Neural crest cell (in vitro differentiated cells): ENCODE measurements around the gene PADI2. TPM values are rescaled to one million over a fixed set of nuclear protein-coding genes. Genes with fewer than 3 reads are reported as not detected.

Experiments used
- DNase-seq: peaks from one replicate; pipeline ENCODE4 v3.0.0; 2021; ENCODE audit warnings: low read depth, mixed read lengths, low spot score
- H3K27ac Mint-ChIP-seq: one replicate; pipeline ENCODE4 v1.8.0; 2021; ENCODE audit warnings: mild to moderate bottlenecking, mixed read lengths; ENCODE audit not compliant: unreplicated experiment
- H3K27me3 Mint-ChIP-seq: 2 replicates; pipeline ENCODE4 v1.8.0; 2021; ENCODE audit warnings: low read depth, mild to moderate bottlenecking, mixed read lengths
- H3K36me3 Mint-ChIP-seq: 2 replicates; pipeline ENCODE4 v1.8.0; 2021; ENCODE audit warnings: low read depth, mild to moderate bottlenecking, mixed read lengths
- H3K4me1 Mint-ChIP-seq: 2 replicates; pipeline ENCODE4 v1.8.0; 2021; ENCODE audit warnings: mixed read lengths
- H3K4me3 Mint-ChIP-seq: one replicate; pipeline ENCODE4 v1.8.0; 2021; ENCODE audit warnings: mild to moderate bottlenecking, mixed read lengths
- H3K9me3 Mint-ChIP-seq: 2 replicates; pipeline ENCODE4 v1.8.0; 2021; ENCODE audit warnings: mixed read lengths
- total RNA-seq: library from RNA; stranded (reverse); gene quantifications from 2 replicates; pipeline ENCODE4 v1.2.1, GENCODE V29; 2021
- TF ChIP-seq, protein P1 (sequence below): fragments of 200-600 bp; sonication (generic); conservative IDR thresholded peaks from 2 replicates; pipeline ENCODE4 v1.5.0; 2021; ENCODE audit warnings: antibody characterized with exemption, mild to moderate bottlenecking

The PADI2 gene
- total RNA-seq, 1 donor from 2014 or later = 0.16 TPM

DNA sequence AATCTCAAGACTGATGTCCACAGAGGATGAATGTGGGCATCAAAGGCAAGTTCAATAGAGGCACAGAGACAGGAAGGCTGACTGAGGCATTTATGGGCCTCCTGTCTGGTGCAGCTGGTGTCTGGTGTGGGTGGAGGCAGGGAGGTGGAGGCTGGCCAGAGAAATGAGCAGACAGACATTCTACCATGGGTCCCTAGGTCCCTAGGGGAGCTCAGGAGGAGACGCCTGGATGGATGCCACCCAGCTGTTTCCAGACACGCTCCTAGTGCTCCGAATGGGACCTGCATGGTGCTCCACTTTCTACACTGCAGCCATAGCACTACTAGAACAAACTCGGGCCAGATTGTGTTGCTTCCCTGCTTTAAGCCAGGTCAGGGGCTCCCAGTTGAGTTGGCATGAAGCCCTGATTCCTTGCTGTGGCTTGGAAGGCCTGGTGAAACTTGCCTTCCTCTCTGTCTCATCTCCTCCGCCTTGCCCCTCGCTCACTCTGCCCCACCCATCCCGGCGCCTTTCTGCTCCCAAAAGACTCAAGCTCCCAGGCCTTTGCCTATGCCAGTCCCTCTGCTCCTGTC is 25.3 kb downstream of the PADI2 start:
- Mint-ChIP-seq H3K27ac (peak overlapping the region; percentile 48), H3K9me3 (peaks cover 3% of the 10 kb centered on the region), H3K36me3 (peaks cover 2% of the 10 kb centered on the region), H3K4me3 (no peak overlapping the region), H3K27me3 (peaks cover 15% of the 10 kb centered on the region), H3K4me1 (peaks cover 57% of the 10 kb centered on the region)
- no peak for DNase-seq
- TF ChIP-seq, protein P1, sequence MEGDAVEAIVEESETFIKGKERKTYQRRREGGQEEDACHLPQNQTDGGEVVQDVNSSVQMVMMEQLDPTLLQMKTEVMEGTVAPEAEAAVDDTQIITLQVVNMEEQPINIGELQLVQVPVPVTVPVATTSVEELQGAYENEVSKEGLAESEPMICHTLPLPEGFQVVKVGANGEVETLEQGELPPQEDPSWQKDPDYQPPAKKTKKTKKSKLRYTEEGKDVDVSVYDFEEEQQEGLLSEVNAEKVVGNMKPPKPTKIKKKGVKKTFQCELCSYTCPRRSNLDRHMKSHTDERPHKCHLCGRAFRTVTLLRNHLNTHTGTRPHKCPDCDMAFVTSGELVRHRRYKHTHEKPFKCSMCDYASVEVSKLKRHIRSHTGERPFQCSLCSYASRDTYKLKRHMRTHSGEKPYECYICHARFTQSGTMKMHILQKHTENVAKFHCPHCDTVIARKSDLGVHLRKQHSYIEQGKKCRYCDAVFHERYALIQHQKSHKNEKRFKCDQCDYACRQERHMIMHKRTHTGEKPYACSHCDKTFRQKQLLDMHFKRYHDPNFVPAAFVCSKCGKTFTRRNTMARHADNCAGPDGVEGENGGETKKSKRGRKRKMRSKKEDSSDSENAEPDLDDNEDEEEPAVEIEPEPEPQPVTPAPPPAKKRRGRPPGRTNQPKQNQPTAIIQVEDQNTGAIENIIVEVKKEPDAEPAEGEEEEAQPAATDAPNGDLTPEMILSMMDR = no peak

DNA sequence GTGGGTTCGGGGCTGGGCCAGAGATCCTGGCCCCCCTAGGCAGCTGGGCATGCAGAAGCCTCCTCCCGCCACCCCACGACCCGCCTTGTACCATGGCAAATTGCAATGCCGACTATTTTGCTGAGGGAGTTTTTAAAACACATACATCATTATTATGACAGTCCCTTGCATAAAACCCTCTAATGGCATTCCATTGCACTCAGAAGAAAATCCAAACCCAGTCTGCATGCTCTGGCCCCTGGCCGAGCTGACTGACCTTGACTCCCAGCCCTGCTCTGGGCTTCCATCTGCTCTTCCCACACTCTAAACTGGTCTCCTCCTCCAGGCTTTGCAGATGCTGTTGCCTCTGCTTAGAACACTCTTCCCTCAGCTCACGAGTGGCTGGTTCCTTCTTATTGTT is 28.0 kb downstream of the PADI2 start:
- peaks cover 17% of the 10 kb centered on the region for H3K27me3 Mint-ChIP-seq
- H3K36me3 Mint-ChIP-seq = peaks cover 2% of the 10 kb centered on the region
- H3K4me3 Mint-ChIP-seq = no peak overlapping the region
- peaks cover 3% of the 10 kb centered on the region for H3K9me3 Mint-ChIP-seq
- TF ChIP-seq, protein P1 = no peak
- no peak for DNase-seq
- H3K27ac Mint-ChIP-seq = no peak overlapping the region
- H3K4me1 Mint-ChIP-seq = peaks cover 44% of the 10 kb centered on the region

DNA sequence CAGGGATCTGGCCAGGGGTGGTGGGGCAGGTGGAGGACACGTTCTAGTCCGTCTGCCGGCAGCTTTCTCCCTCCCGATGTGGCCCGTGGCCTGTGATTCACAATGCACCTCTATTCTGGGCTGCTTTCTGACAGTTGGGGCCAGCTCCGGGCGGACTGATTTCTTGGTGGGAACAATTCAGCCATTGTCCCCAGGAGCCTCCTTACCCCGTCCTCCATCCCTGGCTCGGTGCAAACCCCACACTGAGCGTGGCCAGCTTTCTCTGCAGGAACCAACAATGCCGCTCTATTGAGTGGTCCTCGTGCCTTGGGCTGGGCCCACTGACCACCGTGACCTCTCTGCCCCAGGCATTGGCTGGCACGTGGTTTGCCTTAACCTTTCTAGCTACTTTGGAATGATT is 29.7 kb downstream of the PADI2 start:
- peaks cover 3% of the 10 kb centered on the region for H3K9me3 Mint-ChIP-seq
- H3K36me3 Mint-ChIP-seq = peaks cover 2% of the 10 kb centered on the region
- peak; percentile 67 for DNase-seq

DNA sequence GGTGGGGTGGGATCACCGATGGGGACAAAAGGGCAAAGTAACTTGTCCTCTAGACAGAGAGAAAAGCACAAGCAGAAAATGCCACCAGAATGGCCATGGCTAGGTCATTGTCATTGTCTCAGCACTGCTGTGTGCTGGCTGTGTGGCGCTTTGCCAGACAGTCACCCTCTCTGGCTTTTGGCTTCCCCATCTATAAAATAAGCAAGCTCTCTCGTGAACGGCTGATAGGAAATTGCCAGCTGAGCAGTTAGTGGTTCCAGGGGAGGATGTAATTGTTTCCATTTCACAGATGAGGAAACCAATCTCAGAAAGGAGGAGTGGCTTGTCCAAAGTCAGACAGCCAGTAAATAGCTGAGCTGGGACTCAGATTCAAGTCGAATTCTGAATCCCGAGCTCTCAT is 32.5 kb downstream of the PADI2 start:
- Mint-ChIP-seq H3K9me3 (peaks cover 3% of the 10 kb centered on the region), H3K36me3 (peaks cover 2% of the 10 kb centered on the region), H3K27me3 (peaks cover 15% of the 10 kb centered on the region), H3K4me3 (no peak overlapping the region), H3K4me1 (peaks cover 28% of the 10 kb centered on the region), H3K27ac (no peak overlapping the region)
- TF ChIP-seq, protein P1 = no peak
- no peak for DNase-seq

More for the DNA sequence above, 29.7 kb downstream of the PADI2 start:
- peaks cover 29% of the 10 kb centered on the region for H3K4me1 Mint-ChIP-seq
- peak overlapping the region; percentile 20 for H3K4me3 Mint-ChIP-seq
- TF ChIP-seq, protein P1 = no peak
- H3K27me3 Mint-ChIP-seq = peaks cover 5% of the 10 kb centered on the region
- H3K27ac Mint-ChIP-seq = peak overlapping the region; percentile 94

DNA sequence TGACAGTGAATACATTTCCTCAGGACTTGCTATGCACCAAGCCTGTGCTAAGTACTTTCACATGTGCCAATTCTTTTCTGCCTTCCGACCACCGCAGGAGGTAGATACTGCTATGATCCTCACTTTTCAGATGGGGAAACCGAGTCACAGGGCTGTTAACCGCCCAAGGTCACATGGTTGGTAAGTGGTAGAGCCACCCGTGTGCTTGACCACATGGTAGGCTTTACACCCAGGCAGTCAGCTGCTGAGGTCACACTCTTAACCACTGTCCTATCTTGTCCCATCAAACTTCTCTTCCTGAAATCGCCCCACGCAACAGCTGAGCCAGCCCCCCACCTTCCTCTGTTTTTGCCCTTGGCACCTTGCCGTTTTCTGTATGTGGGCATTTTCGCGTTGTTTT is 34.5 kb downstream of the PADI2 start:
- Mint-ChIP-seq H3K36me3 (no peaks in the 10 kb centered on the region), H3K4me3 (no peak overlapping the region), H3K9me3 (no peaks in the 10 kb centered on the region), H3K27me3 (peaks cover 12% of the 10 kb centered on the region), H3K4me1 (peaks cover 12% of the 10 kb centered on the region), H3K27ac (no peak overlapping the region)
- TF ChIP-seq, protein P1 = no peak
- DNase-seq = no peak
